ENCODE results near the gene METRNL. TPM values are rescaled to one million over a fixed set of nuclear protein-coding genes. Genes with fewer than 3 reads are reported as not detected.

The METRNL gene
- total RNA-seq, 1 experiment from 2014 or later = 27.8 TPM

- in situ Hi-C loops (cut with HindIII; ENCODE audit: low sequenced_read_pairs) = no loop called here
- no peak for DNase-seq (ENCODE audit: low spot score)
Observed at GRCh38 chr17:83075270-83075880, 4.0 kb upstream of the METRNL start.

- in situ Hi-C loops (cut with HindIII; ENCODE audit: low sequenced_read_pairs) = no loop called here
- DNase-seq (ENCODE audit: low spot score) = no peak
Observed at GRCh38 chr17:83076938-83077337, 2.5 kb upstream of the METRNL start.

GRCh38 chr17:83077411-83077810 is 2.0 kb upstream of the METRNL start:
- in situ Hi-C loops (cut with HindIII; ENCODE audit: low sequenced_read_pairs) = no loop called here

GRCh38 chr17:83077939-83078338 is 1.5 kb upstream of the METRNL start:
- no peak for DNase-seq (ENCODE audit: low spot score)
- in situ Hi-C loops (cut with HindIII; ENCODE audit: low sequenced_read_pairs) = no loop called here

More at GRCh38 chr17:83077411-83077810, 2.0 kb upstream of the METRNL start:
- DNase-seq (ENCODE audit: low spot score) = no peak

- no peak for DNase-seq (ENCODE audit: low spot score)
- in situ Hi-C loops (cut with HindIII; ENCODE audit: low sequenced_read_pairs) = no loop called here
Observed at GRCh38 chr17:83078378-83079351, 744 bp upstream of the METRNL start.

GRCh38 chr17:83079766-83080578 is 563 bp downstream of the METRNL start:
- no peak for DNase-seq (ENCODE audit: low spot score)
- in situ Hi-C loops (cut with HindIII; ENCODE audit: low sequenced_read_pairs) = no loop called here

- no peak for DNase-seq (ENCODE audit: low spot score)
- in situ Hi-C loops (cut with HindIII; ENCODE audit: low sequenced_read_pairs) = no loop called here
Observed at GRCh38 chr17:83080579-83080857, 1.1 kb downstream of the METRNL start.

GRCh38 chr17:83080858-83081683 is 1.7 kb downstream of the METRNL start:
- in situ Hi-C loops (cut with HindIII; ENCODE audit: low sequenced_read_pairs) = no loop called here
- no peak for DNase-seq (ENCODE audit: low spot score)

GRCh38 chr17:83081684-83082201 is 2.3 kb downstream of the METRNL start:
- in situ Hi-C loops (cut with HindIII; ENCODE audit: low sequenced_read_pairs) = no loop called here
- no peak for DNase-seq (ENCODE audit: low spot score)

- in situ Hi-C loops (cut with HindIII; ENCODE audit: low sequenced_read_pairs) = no loop called here
Observed at GRCh38 chr17:83082424-83082823, 3.0 kb downstream of the METRNL start.

GRCh38 chr17:83082909-83083367 is 3.5 kb downstream of the METRNL start:
- no peak for DNase-seq (ENCODE audit: low spot score)
- in situ Hi-C loops (cut with HindIII; ENCODE audit: low sequenced_read_pairs) = no loop called here

More at GRCh38 chr17:83082424-83082823, 3.0 kb downstream of the METRNL start:
- no peak for DNase-seq (ENCODE audit: low spot score)

GRCh38 chr17:83083368-83084201 is 4.2 kb downstream of the METRNL start:
- in situ Hi-C loops (cut with HindIII; ENCODE audit: low sequenced_read_pairs) = no loop called here
- no peak for DNase-seq (ENCODE audit: low spot score)

- in situ Hi-C loops (cut with HindIII; ENCODE audit: low sequenced_read_pairs) = no loop called here
- no peak for DNase-seq (ENCODE audit: low spot score)
Observed at GRCh38 chr17:83084214-83084613, 4.8 kb downstream of the METRNL start.

- no peak for DNase-seq (ENCODE audit: low spot score)
Observed at GRCh38 chr17:83084621-83085056, 5.2 kb downstream of the METRNL start.

GRCh38 chr17:83085103-83085502 is 5.7 kb downstream of the METRNL start:
- DNase-seq (ENCODE audit: low spot score) = no peak
- in situ Hi-C loops (cut with HindIII; ENCODE audit: low sequenced_read_pairs) = no loop called here

More at GRCh38 chr17:83084621-83085056, 5.2 kb downstream of the METRNL start:
- in situ Hi-C loops (cut with HindIII; ENCODE audit: low sequenced_read_pairs) = no loop called here

- in situ Hi-C loops (cut with HindIII; ENCODE audit: low sequenced_read_pairs) = no loop called here
- no peak for DNase-seq (ENCODE audit: low spot score)
Observed at GRCh38 chr17:83085526-83086198, 6.3 kb downstream of the METRNL start.

GRCh38 chr17:83086199-83086880 is 6.9 kb downstream of the METRNL start:
- in situ Hi-C loops (cut with HindIII; ENCODE audit: low sequenced_read_pairs) = no loop called here

More at GRCh38 chr17:83086199-83086880, 6.9 kb downstream of the METRNL start:
- no peak for DNase-seq (ENCODE audit: low spot score)
